Measurements from ENCODE around the gene RMC1.
"Not testable (repeated sequence)": the region's sequence is repeated elsewhere in the genome, so short reads cannot be mapped to it uniquely, and the experiment has no call there.

Gene RMC1

DNA sequence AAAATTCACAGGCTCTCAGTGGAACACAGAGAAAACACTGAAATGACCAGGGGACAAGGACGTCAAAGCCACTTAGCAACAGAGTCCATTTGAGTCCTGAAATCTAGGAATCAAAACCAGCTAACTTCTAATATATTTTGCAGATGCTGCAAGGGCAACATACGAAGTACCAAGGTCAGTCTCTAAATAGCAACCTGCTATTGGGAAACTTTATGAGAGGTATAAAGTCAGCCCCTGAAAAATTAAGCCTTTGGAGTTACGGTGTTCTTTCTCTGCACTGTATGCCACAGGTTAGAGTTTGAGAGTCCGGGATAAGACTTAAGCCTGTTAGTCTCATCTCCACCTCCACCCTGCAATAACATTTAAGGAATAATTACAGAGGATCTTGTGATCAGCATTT is 69.7 kb downstream of the RMC1 start:
- no peaks in the 10 kb centered on the region for H3K36me3 ChIP-seq (ENCODE audit: control insufficient read depth, insufficient read depth, low read length)

DNA sequence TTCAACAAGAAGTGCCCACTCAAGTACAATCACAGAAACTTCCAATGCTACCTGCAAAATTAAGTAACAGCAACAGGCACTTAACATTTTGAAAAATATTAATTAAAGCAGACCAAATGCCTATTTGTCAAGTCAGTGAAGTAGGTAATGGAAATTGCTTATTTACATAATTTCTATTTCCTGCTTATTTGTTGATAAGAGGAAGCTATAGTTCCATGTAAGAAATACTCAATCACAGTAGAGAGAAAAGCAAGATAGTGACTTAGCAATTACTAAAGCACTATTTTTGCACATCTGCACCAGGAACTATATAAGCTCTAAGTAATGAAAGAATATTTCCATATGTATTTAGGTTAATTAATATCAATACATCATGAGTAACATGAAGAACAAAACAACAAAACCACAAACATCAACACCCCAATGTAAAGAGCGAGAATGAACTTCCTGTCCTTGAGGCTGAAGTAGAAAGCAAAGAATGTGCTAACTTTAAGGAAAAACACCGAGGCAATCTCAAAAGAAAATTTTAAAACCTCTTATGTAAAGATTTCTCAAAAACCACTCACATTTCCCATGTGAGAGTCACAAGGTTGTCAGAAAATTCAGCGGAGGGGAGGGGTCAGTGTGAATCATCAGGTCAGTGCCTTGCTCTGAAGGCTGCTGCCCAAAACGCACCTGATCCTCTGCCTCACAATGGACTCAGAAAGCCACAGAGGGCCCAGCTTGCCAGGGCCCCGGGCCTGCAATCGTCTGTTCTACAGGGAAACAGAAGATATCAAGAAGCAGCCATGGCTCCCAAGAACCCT is 70.5 kb downstream of the RMC1 start:
- no peak overlapping the region for H3K9ac ChIP-seq (ENCODE audit: low read length)
- H3K27ac ChIP-seq (ENCODE audit: low read depth, low read length), result no peak overlapping the region
- H3K4me1 ChIP-seq (ENCODE audit: control insufficient read depth, insufficient read depth, low read length), result no peaks in the 10 kb centered on the region
- no peaks in the 10 kb centered on the region for H3K27me3 ChIP-seq (ENCODE audit: control insufficient read depth, insufficient read depth, low read length)
- H3K36me3 ChIP-seq (ENCODE audit: control insufficient read depth, insufficient read depth, low read length), result no peaks in the 10 kb centered on the region
- H3K4me3 ChIP-seq (ENCODE audit: low read length), result no peak overlapping the region

More for the DNA sequence above, 69.7 kb downstream of the RMC1 start:
- Histone ChIP-seq H3K27ac (ENCODE audit: low read depth, low read length) (no peak overlapping the region), H3K4me1 (ENCODE audit: control insufficient read depth, insufficient read depth, low read length) (no peaks in the 10 kb centered on the region), H3K9ac (ENCODE audit: low read length) (no peak overlapping the region), H3K27me3 (ENCODE audit: control insufficient read depth, insufficient read depth, low read length) (no peaks in the 10 kb centered on the region), H3K4me3 (ENCODE audit: low read length) (no peak overlapping the region)

DNA sequence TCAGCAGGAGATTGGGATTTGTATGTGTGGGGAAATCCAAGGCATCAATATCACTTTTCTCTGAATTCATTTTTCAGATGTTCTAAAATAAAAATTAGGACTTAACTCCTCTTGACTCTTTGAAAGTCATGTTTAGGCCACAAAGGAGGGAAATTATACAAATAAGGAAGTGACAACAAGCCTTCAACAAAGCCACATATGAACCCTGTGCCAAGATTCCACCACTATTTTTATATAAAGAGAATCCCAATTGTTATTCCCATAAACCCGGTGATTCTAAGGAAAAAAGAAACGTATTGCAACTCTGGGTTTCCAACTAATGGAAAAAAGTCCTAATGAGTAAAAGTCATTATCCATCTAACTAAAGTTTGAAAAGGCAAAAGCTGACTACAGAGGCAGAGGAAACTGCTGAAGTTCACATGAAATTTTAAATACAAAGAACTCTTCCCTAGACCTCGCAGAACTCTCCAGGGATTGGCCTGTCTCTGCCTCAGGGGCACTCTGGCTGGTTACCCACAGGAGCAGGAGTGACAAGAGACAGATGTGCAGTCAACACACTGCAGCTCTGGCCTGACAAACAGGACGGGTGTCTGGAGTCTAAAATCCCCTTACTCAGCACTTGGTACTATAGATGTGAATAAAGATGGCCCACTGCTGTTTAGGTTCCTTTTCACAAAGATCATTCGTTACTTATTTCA is 71.4 kb downstream of the RMC1 start:
- Histone ChIP-seq H3K27ac (ENCODE audit: low read depth, low read length) (no peak overlapping the region), H3K9ac (ENCODE audit: low read length) (no peak overlapping the region), H3K4me3 (ENCODE audit: low read length) (no peak overlapping the region), H3K36me3 (ENCODE audit: control insufficient read depth, insufficient read depth, low read length) (no peaks in the 10 kb centered on the region), H3K27me3 (ENCODE audit: control insufficient read depth, insufficient read depth, low read length) (no peaks in the 10 kb centered on the region), H3K4me1 (ENCODE audit: control insufficient read depth, insufficient read depth, low read length) (no peaks in the 10 kb centered on the region)

DNA sequence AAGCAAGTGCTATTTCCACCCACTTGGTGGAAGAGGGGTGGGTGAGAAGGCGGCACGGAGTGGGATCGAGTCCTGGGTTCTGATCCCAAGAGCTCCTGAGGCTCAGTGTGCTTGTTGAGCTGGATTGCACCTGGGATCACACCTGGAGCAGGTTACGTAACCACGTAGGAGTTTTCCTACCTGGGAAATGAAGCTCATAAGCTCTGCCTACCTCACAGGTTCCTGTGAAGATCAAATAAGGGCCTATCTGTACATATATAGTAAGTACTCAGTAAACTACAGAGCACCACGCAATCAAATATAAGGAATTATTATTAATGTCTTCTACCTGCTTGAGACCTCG is 72.0 kb downstream of the RMC1 start:
- no peaks in the 10 kb centered on the region for H3K4me1 ChIP-seq (ENCODE audit: control insufficient read depth, insufficient read depth, low read length)
- no peaks in the 10 kb centered on the region for H3K27me3 ChIP-seq (ENCODE audit: control insufficient read depth, insufficient read depth, low read length)
- no peak overlapping the region for H3K27ac ChIP-seq (ENCODE audit: low read depth, low read length)
- no peak overlapping the region for H3K9ac ChIP-seq (ENCODE audit: low read length)
- no peak overlapping the region for H3K4me3 ChIP-seq (ENCODE audit: low read length)
- H3K36me3 ChIP-seq (ENCODE audit: control insufficient read depth, insufficient read depth, low read length), result no peaks in the 10 kb centered on the region

DNA sequence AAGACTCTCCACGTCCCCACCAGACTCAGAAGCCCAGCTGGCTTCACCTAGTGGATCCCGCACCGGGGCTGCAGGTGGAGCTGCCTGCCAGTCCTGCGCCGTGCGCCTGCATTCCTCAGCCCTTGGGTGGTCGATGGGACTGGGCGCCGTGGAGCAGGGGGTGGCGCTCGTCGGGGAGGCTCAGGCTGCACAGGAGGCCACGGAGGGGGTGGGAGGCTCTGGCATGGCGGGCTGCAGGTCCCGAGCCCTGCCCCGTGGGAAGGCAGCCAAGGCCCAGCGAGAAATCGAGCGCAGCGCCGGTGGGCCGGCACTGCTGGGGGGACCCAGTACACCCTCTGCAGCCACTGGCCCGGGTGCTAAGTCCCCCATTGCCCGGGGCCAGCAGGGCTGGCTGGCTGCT is 74.2 kb downstream of the RMC1 start:
- H3K9ac ChIP-seq (ENCODE audit: low read length); H3K27ac ChIP-seq (ENCODE audit: low read depth, low read length); H3K4me1 ChIP-seq (ENCODE audit: control insufficient read depth, insufficient read depth, low read length); H3K27me3 ChIP-seq (ENCODE audit: control insufficient read depth, insufficient read depth, low read length); H3K36me3 ChIP-seq (ENCODE audit: control insufficient read depth, insufficient read depth, low read length); H3K4me3 ChIP-seq (ENCODE audit: low read length): not testable (repeated sequence)

DNA sequence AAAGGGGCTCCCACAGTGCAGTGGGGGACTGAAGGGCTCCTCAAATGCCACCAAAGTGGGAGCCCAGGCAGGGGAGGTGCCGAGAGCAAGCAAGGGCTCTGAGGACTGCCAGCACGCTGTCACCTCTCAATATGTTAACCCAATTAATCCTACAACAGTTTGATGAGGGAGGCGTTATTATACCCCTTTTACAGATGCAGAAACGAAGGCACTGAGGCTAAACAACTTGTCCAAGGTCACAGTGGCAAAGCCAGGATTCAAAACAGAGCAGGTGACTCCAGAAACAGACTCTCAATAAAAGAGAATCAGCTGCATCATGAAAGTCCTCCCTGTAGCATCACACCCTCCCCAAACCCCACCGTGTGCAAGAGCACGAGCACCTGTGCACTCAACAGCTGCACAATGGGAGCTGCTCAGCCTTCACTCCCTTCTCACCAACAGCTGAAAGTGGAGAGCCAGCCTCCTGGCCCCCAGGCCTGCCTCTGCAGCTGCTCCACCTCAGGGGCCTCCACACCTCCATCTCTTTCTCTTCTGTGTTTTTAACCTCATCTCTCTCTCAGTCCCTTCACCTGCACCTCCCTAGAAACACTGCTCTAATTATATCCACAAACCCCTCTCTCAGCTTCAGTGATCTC is 74.9 kb downstream of the RMC1 start:
- Histone ChIP-seq H3K9ac (ENCODE audit: low read length) (no peak overlapping the region), H3K27ac (ENCODE audit: low read depth, low read length) (no peak overlapping the region), H3K4me1 (ENCODE audit: control insufficient read depth, insufficient read depth, low read length) (no peaks in the 10 kb centered on the region), H3K27me3 (ENCODE audit: control insufficient read depth, insufficient read depth, low read length) (no peaks in the 10 kb centered on the region), H3K36me3 (ENCODE audit: control insufficient read depth, insufficient read depth, low read length) (no peaks in the 10 kb centered on the region), H3K4me3 (ENCODE audit: low read length) (no peak overlapping the region)

DNA sequence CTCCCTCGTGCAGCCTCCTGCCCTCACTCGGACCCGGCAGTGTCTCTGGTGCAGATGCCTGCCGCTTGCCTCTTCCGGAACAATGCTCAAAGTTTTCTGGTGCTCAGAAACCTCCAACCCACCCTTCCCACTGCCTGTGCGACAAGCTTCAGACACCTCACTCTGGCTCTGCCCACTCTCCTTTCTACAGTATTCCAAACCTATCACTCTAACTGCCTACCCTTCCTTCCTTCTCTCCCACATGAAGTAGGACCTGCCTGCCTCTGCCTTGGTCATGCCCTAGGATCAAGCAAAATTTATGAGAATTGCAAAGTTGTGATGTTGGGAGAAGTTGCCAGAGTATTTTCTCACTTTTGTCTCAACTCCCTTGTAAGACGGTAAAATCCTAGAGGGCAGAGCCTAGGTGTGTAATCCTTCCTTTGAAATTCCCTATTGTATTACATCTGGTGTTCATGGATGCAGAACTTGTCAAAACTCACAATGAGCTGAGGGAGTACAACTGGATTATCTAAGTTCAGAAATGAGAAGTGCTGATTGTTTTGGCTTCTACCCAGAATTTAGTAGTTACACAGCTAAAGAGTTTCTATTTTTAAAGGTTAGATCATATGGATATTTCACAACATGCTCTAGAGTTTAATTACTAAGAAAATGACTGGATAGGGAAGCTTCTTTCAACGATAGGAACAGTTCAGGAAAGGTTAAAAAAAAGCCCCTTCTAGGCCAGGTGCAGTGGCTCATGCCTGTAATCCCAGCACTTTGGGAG is 75.8 kb downstream of the RMC1 start:
- Histone ChIP-seq H3K4me1 (ENCODE audit: control insufficient read depth, insufficient read depth, low read length) (no peaks in the 10 kb centered on the region), H3K4me3 (ENCODE audit: low read length) (no peak overlapping the region), H3K27me3 (ENCODE audit: control insufficient read depth, insufficient read depth, low read length) (no peaks in the 10 kb centered on the region), H3K36me3 (ENCODE audit: control insufficient read depth, insufficient read depth, low read length) (no peaks in the 10 kb centered on the region), H3K9ac (ENCODE audit: low read length) (no peak overlapping the region), H3K27ac (ENCODE audit: low read depth, low read length) (no peak overlapping the region)

DNA sequence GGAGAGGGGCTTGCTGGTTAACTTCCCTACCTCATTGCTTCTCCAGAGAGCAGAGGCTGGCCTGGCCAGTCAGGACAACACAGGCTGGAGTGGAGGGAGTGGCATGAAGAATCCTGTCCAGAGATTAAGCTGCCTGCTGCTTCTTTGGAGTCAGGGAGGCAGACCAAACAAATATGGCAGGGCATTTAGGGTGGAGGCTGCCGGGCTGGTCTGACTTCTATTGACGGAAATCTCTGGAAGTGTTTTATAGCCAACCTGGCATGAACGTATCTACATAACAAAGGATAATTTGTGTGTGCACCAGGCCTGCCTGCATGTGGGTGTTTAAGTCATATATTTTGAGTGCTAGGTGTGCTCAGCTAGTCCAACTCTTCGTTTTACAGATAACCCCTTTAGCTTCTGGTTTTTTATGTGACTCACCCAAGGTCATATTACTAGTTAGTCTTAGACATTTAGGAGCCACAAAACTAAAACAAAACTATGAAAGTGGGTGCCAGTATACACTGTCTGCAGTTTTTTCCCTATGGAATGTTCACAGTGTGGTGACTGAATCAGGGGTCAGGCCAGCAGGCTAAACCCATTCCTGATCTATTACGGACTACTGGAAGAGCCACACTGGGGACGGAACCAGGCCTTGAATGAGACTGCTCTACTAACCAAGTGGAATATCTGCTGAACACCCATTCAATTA is 77.5 kb downstream of the RMC1 start:
- no peaks in the 10 kb centered on the region for H3K36me3 ChIP-seq (ENCODE audit: control insufficient read depth, insufficient read depth, low read length)
- peaks cover 6% of the 10 kb centered on the region for H3K4me1 ChIP-seq (ENCODE audit: control insufficient read depth, insufficient read depth, low read length)
- H3K9ac ChIP-seq (ENCODE audit: low read length), result no peak overlapping the region
- H3K27me3 ChIP-seq (ENCODE audit: control insufficient read depth, insufficient read depth, low read length), result no peaks in the 10 kb centered on the region
- no peak overlapping the region for H3K4me3 ChIP-seq (ENCODE audit: low read length)
- no peak overlapping the region for H3K27ac ChIP-seq (ENCODE audit: low read depth, low read length)
